SK-N-SH (cell line): ENCODE results near the gene PLK2. TPM values are rescaled to one million over a fixed set of nuclear protein-coding genes. Genes with fewer than 3 reads are reported as not detected.
A peak's percentile ranks its signal among the peaks of the same experiment; 100 is the strongest.

ENCODE experiments used
- CTCF ChIA-PET: fragments of 300-600, 350-600 bp; formaldehyde crosslinking; extraction: SDS; loops from one replicate; lab custom pipeline; 2021; lab: Yijun Ruan, JAX
- POLR2A ChIA-PET: fragments of 350-600 bp; sonication (Branson Sonifier 250); formaldehyde crosslinking; extraction: SDS; loops from one replicate; lab custom pipeline; 2020; ENCODE audit warnings: antibody characterized with exemption, inconsistent platforms; lab: Yijun Ruan, JAX
- DNase-seq: peaks from one replicate; pipeline ENCODE4 v3.0.0; 2012
- H2AFZ ChIP-seq: fragments of 200-600 bp; sonication (generic); 2 replicates; pipeline ENCODE4 v1.8.1; 2016; ENCODE audit warnings: antibody characterized with exemption, mild to moderate bottlenecking, low read depth
- H3F3A ChIP-seq: fragments of 200-600 bp; sonication (generic); replicated peaks from 2 replicates; pipeline ENCODE3; 2016; ENCODE audit warnings: antibody characterized with exemption, mild to moderate bottlenecking; ENCODE audit not compliant: insufficient read depth
- H3K27ac ChIP-seq, 2 experiments: fragments of 200-500 bp in 1 of 2; fragments of 200-600 bp in 1 of 2; sonication (Bioruptor generic) in 1 of 2; sonication (generic), shearing (Covaris generic) in 1 of 2; 2 replicates each; pipeline versions ENCODE4 v1.5.1 to v1.6.1; 2014 to 2016; ENCODE audit warnings: low read depth in 2 of 2, inconsistent platforms in 1 of 2, low read length in 1 of 2, mild to moderate bottlenecking in 1 of 2, mixed read lengths in 1 of 2
- H3K27me3 ChIP-seq: fragments of 200-600 bp; sonication (generic), shearing (Covaris generic); 2 replicates; pipeline ENCODE4 v1.6.1; 2016; ENCODE audit warnings: mixed run types; ENCODE audit not compliant: insufficient read depth
- H3K36me3 ChIP-seq, 2 experiments: fragments of 200-500 bp in 1 of 2; fragments of 200-600 bp in 1 of 2; sonication (Bioruptor generic) in 1 of 2; sonication (generic) in 1 of 2; replicated peaks in 1 of 2; 2 replicates each; pipeline versions ENCODE3 to v1.5.1; 2014 to 2016; ENCODE audit warnings: low read length in 1 of 2, mild to moderate bottlenecking in 1 of 2; ENCODE audit not compliant: insufficient read depth in 2 of 2, control insufficient read depth in 1 of 2
- H3K4me1 ChIP-seq, 2 experiments: fragments of 200-500 bp in 1 of 2; fragments of 200-600 bp in 1 of 2; sonication (Bioruptor generic) in 1 of 2; sonication (generic), shearing (Covaris generic) in 1 of 2; 2 replicates each; pipeline versions ENCODE4 v1.5.1 to v1.6.1; 2014 to 2016; ENCODE audit warnings: low read depth in 1 of 2, low read length in 1 of 2, mixed run types in 1 of 2; ENCODE audit not compliant: insufficient read depth in 2 of 2, control insufficient read depth in 1 of 2
- H3K4me2 ChIP-seq: fragments of 200-600 bp; sonication (generic), shearing (Covaris generic); 2 replicates; pipeline ENCODE4 v1.6.1; 2017; ENCODE audit warnings: mixed run types
- H3K4me3 ChIP-seq, 2 experiments: fragments of 200-500 bp in 1 of 2; fragments of 200-600 bp in 1 of 2; sonication (Bioruptor generic) in 1 of 2; sonication (generic), shearing (Covaris generic) in 1 of 2; 2 replicates each; pipeline versions ENCODE4 v1.5.1 to v1.8.1; 2014 to 2016; ENCODE audit warnings: low read depth in 2 of 2, inconsistent platforms in 1 of 2, low read length in 1 of 2, mild to moderate bottlenecking in 1 of 2, mixed read lengths in 1 of 2, moderate library complexity in 1 of 2
- H3K79me2 ChIP-seq: fragments of 200-600 bp; sonication (generic); 2 replicates; pipeline ENCODE4 v1.8.1; 2017; ENCODE audit warnings: mild to moderate bottlenecking; ENCODE audit not compliant: insufficient read depth
- H3K9ac ChIP-seq: fragments of 200-600 bp; sonication (generic); 2 replicates; pipeline ENCODE4 v1.6.1; 2017; ENCODE audit warnings: mixed run types
- H3K9me2 ChIP-seq: fragments of 200-600 bp; sonication (generic); 2 replicates; pipeline ENCODE4 v1.6.1; 2017; ENCODE audit warnings: mixed run types
- H3K9me3 ChIP-seq: fragments of 200-600 bp; sonication (generic); 2 replicates; pipeline ENCODE4 v1.6.1; 2017; ENCODE audit warnings: mixed run types, mild to moderate bottlenecking, moderate library complexity
- H4K20me1 ChIP-seq: fragments of 200-600 bp; sonication (generic); 2 replicates; pipeline ENCODE4 v1.6.1; 2017; ENCODE audit warnings: mild to moderate bottlenecking, mixed run types; ENCODE audit not compliant: insufficient read depth
- EP300 ChIP-seq, 2 experiments: IDR thresholded peaks; 2 replicates each; pipeline versions ENCODE4 v1.4.0 to v1.6.1; 2012; ENCODE audit warnings: borderline replicate concordance in 1 of 2, low read depth in 1 of 2, low read length in 1 of 2
- EZH2phosphoT487 ChIP-seq: fragments of 200-600 bp; sonication (generic); IDR thresholded peaks from 2 replicates; pipeline ENCODE4 v1.6.1; 2017; ENCODE audit warnings: low read depth, mixed run types, mild to moderate bottlenecking, antibody characterized with exemption, moderate library complexity, borderline replicate concordance
- FOSL2 ChIP-seq: IDR thresholded peaks from 2 replicates; pipeline ENCODE4 v1.4.0; 2012; ENCODE audit warnings: low read depth, mild to moderate bottlenecking, moderate library complexity, borderline replicate concordance
- IRF3 ChIP-seq: fragments of 150-350 bp; IDR thresholded peaks from 2 replicates; pipeline ENCODE4 v1.6.1; 2016; ENCODE audit warnings: mild to moderate bottlenecking, low read depth, low read length
- MAX ChIP-seq: IDR thresholded peaks from 2 replicates; pipeline ENCODE4 v1.4.0; 2012; ENCODE audit warnings: low read depth
- MXI1 ChIP-seq: IDR thresholded peaks from 2 replicates; pipeline ENCODE4 v1.6.1; 2012; ENCODE audit warnings: mild to moderate bottlenecking, low read depth, low read length, improper control_type of control experiment
- PBX3 ChIP-seq: IDR thresholded peaks from 2 replicates; pipeline ENCODE4; 2012
- POLR2AphosphoS5 ChIP-seq: IDR thresholded peaks from 2 replicates; pipeline ENCODE4 v1.6.1; 2012; ENCODE audit warnings: low read depth, low read length
- RAD21 ChIP-seq: IDR thresholded peaks from 2 replicates; pipeline ENCODE4 v1.6.1; 2012; ENCODE audit warnings: mild to moderate bottlenecking, low read length
- REST ChIP-seq: IDR thresholded peaks from 2 replicates; pipeline ENCODE4 v1.6.1; 2012; ENCODE audit warnings: mild to moderate bottlenecking, low read depth, low read length, moderate library complexity
- RXRA ChIP-seq: IDR thresholded peaks from 2 replicates; pipeline ENCODE4 v1.4.0; 2012; ENCODE audit warnings: low read depth, mild to moderate bottlenecking, borderline replicate concordance
- SMC3 ChIP-seq: IDR thresholded peaks from 2 replicates; pipeline ENCODE4 v1.6.1; 2012; ENCODE audit warnings: low read depth, low read length, improper control_type of control experiment
- TCF12 ChIP-seq: IDR thresholded peaks from 2 replicates; pipeline ENCODE4 v1.4.0; 2012
- YY1 ChIP-seq: IDR thresholded peaks from 2 replicates; pipeline ENCODE4 v1.4.0; 2012; ENCODE audit warnings: low read depth, mild to moderate bottlenecking
- WGBS: methylation state at CpG from one replicate; pipeline ENCODE4 v1.1.6; 2017; ENCODE audit warnings: low lambda C conversion rate; 5-methylcytosine and 5-hydroxymethylcytosine counted together
- polyA plus RNA-seq, 3 experiments: library from polyadenylated mRNA; depleted of rRNA; stranded (reverse); fragments of >200 nt; gene quantifications; 2 replicates each; pipeline ENCODE4 v1.2.3, GENCODE V29; 2012

PLK2 gene
- polyA plus RNA-seq, 1 of the 3 experiments (the other 2 are of a cell fraction), result 157 TPM

- TF ChIP-seq REST, result no peak
- TF ChIP-seq RXRA, result no peak
- no peak for TF ChIP-seq TCF12
- peak; percentile 55; the same call in 1 of the 2 replicates for TF ChIP-seq POLR2AphosphoS5
- no peak for TF ChIP-seq SMC3
- TF ChIP-seq MXI1, result no peak
- TF ChIP-seq PBX3, result no peak
- no peak for TF ChIP-seq EZH2phosphoT487
- TF ChIP-seq FOSL2, result 0 out of 2 replicates have a peak, but pooled peaks have one; percentile 7
- no peak for TF ChIP-seq YY1
- Histone ChIP-seq H2AFZ (no peak overlapping the region), H3K36me3 (peaks cover 51% of the 10 kb centered on the region in 2 experiments), H4K20me1 (peaks cover 60% of the 10 kb centered on the region), H3F3A (peaks cover 41% of the 10 kb centered on the region), H3K9me3 (no peaks in the 10 kb centered on the region), H3K9ac (peak overlapping the region; percentile 95), H3K27ac (peak overlapping the region; percentile 85 to 87; a peak in 3 of 4 replicates), H3K4me1 (peaks cover 0 to 7% of the 10 kb centered on the region in 2 experiments; a peak in 2 of 4 replicates), H3K79me2 (peaks cover 59% of the 10 kb centered on the region), H3K4me2 (peak overlapping the region; percentile 87), H3K4me3 (peak overlapping the region; percentile 90 to 93), H3K9me2 (no peaks in the 10 kb centered on the region), H3K27me3 (no peaks in the 10 kb centered on the region)
- ChIA-PET POLR2A (interaction anchor here (1.7 kb wide), 1 partner anchor 571 kb away, joined by 6 read pairs; no protein-coding TSS in a partner anchor), CTCF (interaction anchor here (1.0 to 6.1 kb wide), 8 partner anchors 10 to 1178 kb away, joined by 3 to 206 read pairs (median 52); no protein-coding TSS in a partner anchor)
- WGBS, result 27% methylated on average over 9 of the region's 9 CpGs
- no peak for DNase-seq
Observed at GRCh38 chr5:58458743-58459145, 1.1 kb downstream of the PLK2 start.

GRCh38 chr5:58458141-58458742 lies 1.6 kb downstream of the PLK2 start:
- Histone ChIP-seq H3F3A (peaks cover 46% of the 10 kb centered on the region), H2AFZ (no peak overlapping the region), H3K36me3 (peaks cover 56% of the 10 kb centered on the region in 2 experiments), H4K20me1 (peaks cover 65% of the 10 kb centered on the region), H3K27ac (peak overlapping the region; percentile 85 to 87), H3K9me2 (no peaks in the 10 kb centered on the region), H3K79me2 (peaks cover 62% of the 10 kb centered on the region), H3K4me2 (peak overlapping the region; percentile 87), H3K4me1 (peaks cover 0 to 7% of the 10 kb centered on the region in 2 experiments; a peak in 2 of 4 replicates), H3K4me3 (peak overlapping the region; percentile 90 to 93), H3K27me3 (no peaks in the 10 kb centered on the region), H3K9ac (peak overlapping the region; percentile 95), H3K9me3 (no peaks in the 10 kb centered on the region)
- CTCF ChIA-PET, result interaction anchor here (4.3 to 6.1 kb wide), 5 partner anchors 9 to 1159 kb away, joined by 42 to 206 read pairs (median 68); no protein-coding TSS in a partner anchor
- no peak for DNase-seq
- WGBS, result 36% methylated on average over 7 of the region's 7 CpGs
- POLR2A ChIA-PET, result no interaction called here
- TF ChIP-seq RXRA, result no peak
- no peak for TF ChIP-seq TCF12
- TF ChIP-seq IRF3, result no peak
- no peak for TF ChIP-seq MAX
- TF ChIP-seq EP300 (IDR thresholded peaks at IDR 0.05; ENCODE audit: borderline replicate concordance in 1 of 2, low read depth in 1 of 2, low read length in 1 of 2), result no peak
- no peak for TF ChIP-seq RAD21
- no peak for TF ChIP-seq PBX3
- no peak for TF ChIP-seq REST
